Activated CD4-positive, CD25-positive, alpha-beta regulatory T cell treated with anti-CD3 and anti-CD28 coated beads, Interleukin-2, amount 50 U/mL, for 16 hours (primary cell): ENCODE results near the gene SLC6A19.
"Not testable (repeated sequence)": the region's sequence is repeated elsewhere in the genome, so short reads cannot be mapped to it uniquely, and the experiment has no call there.

Source experiments
- DNase-seq: peaks from one replicate; pipeline ENCODE4 v3.0.0-alpha.2; 2020; ENCODE audit warnings: low read depth, low spot score

The SLC6A19 gene

GRCh38 chr5:1222621-1223277 is 21.4 kb downstream of the SLC6A19 start:
- no peak for DNase-seq

GRCh38 chr5:1223278-1223670 is 21.9 kb downstream of the SLC6A19 start:
- DNase-seq: no peak

- DNase-seq: no peak
These were observed 23.2 kb downstream of the SLC6A19 start for GRCh38 chr5:1224631-1225030.

- DNase-seq: no peak
These were observed 23.7 kb downstream of the SLC6A19 start, which contains the start of gene SLC6A18 for GRCh38 chr5:1225081-1225480. TSS of gene SLC6A18 (plus strand) at chr5:1225381. CDS start at chr5:1225478, 97 bp downstream.

- DNase-seq: no peak
These were observed 24.8 kb downstream of the SLC6A19 start for GRCh38 chr5:1226231-1226630.

GRCh38 chr5:1226839-1227581 is 25.6 kb downstream of the SLC6A19 start:
- DNase-seq: no peak

GRCh38 chr5:1227667-1228066 is 26.3 kb downstream of the SLC6A19 start:
- no peak for DNase-seq

- DNase-seq: no peak
These were observed 26.7 kb downstream of the SLC6A19 start for GRCh38 chr5:1228120-1228519.

GRCh38 chr5:1229023-1229422 is 27.6 kb downstream of the SLC6A19 start:
- DNase-seq: not testable (repeated sequence)

GRCh38 chr5:1229822-1230221 is 28.4 kb downstream of the SLC6A19 start:
- no peak for DNase-seq

GRCh38 chr5:1230551-1230950 is 29.2 kb downstream of the SLC6A19 start:
- DNase-seq: no peak

GRCh38 chr5:1231354-1231905 is 30.0 kb downstream of the SLC6A19 start:
- DNase-seq: no peak

- no peak for DNase-seq
These were observed 31.4 kb downstream of the SLC6A19 start for GRCh38 chr5:1232780-1233179.

- DNase-seq: no peak
These were observed 34.0 kb downstream of the SLC6A19 start for GRCh38 chr5:1235379-1235778.

GRCh38 chr5:1235838-1236237 is 34.4 kb downstream of the SLC6A19 start:
- no peak for DNase-seq

GRCh38 chr5:1239505-1240251 is 38.3 kb downstream of the SLC6A19 start:
- no peak for DNase-seq

- no peak for DNase-seq
These were observed 39.3 kb downstream of the SLC6A19 start for GRCh38 chr5:1240496-1241260.

GRCh38 chr5:1241509-1242080 is 40.2 kb downstream of the SLC6A19 start:
- no peak for DNase-seq

- no peak for DNase-seq
These were observed 41.5 kb downstream of the SLC6A19 start for GRCh38 chr5:1242733-1243486.

GRCh38 chr5:1243487-1244130 is 42.2 kb downstream of the SLC6A19 start:
- DNase-seq: no peak
